Bronchus fibroblast of lung (primary cell): ENCODE results near the gene SIPA1. TPM values are rescaled to one million over a fixed set of nuclear protein-coding genes. Genes with fewer than 3 reads are reported as not detected.

Experiments
- total RNA-seq: library from RNA; depleted of rRNA; stranded (reverse); fragments of >200 nt; gene quantifications from 2 replicates; pipeline ENCODE4 v1.2.3, GENCODE V29; 2015

SIPA1 gene, protein sequence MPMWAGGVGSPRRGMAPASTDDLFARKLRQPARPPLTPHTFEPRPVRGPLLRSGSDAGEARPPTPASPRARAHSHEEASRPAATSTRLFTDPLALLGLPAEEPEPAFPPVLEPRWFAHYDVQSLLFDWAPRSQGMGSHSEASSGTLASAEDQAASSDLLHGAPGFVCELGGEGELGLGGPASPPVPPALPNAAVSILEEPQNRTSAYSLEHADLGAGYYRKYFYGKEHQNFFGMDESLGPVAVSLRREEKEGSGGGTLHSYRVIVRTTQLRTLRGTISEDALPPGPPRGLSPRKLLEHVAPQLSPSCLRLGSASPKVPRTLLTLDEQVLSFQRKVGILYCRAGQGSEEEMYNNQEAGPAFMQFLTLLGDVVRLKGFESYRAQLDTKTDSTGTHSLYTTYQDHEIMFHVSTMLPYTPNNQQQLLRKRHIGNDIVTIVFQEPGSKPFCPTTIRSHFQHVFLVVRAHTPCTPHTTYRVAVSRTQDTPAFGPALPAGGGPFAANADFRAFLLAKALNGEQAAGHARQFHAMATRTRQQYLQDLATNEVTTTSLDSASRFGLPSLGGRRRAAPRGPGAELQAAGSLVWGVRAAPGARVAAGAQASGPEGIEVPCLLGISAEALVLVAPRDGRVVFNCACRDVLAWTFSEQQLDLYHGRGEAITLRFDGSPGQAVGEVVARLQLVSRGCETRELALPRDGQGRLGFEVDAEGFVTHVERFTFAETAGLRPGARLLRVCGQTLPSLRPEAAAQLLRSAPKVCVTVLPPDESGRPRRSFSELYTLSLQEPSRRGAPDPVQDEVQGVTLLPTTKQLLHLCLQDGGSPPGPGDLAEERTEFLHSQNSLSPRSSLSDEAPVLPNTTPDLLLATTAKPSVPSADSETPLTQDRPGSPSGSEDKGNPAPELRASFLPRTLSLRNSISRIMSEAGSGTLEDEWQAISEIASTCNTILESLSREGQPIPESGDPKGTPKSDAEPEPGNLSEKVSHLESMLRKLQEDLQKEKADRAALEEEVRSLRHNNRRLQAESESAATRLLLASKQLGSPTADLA
- 40.2 and 40.4 TPM in 2 replicates for total RNA-seq

GRCh38 chr11:65637794-65638419, at the start of gene SIPA1:
Gene SIPA1 (plus strand): TSS chr11:65638101. CDS start chr11:65640922, 2,821 bp downstream.

GRCh38 chr11:65595543-65596281, 42.2 kb upstream of the SIPA1 start, which contains the start of gene KCNK7:
Gene KCNK7 (minus strand): TSS chr11:65595800. CDS start chr11:65595772, 28 bp downstream.

GRCh38 chr11:65615229-65615949, 22.5 kb upstream of the SIPA1 start, which contains the start of gene PCNX3:
Gene PCNX3 (plus strand): TSS chr11:65615776. CDS start chr11:65616312, 536 bp downstream.

DNA sequence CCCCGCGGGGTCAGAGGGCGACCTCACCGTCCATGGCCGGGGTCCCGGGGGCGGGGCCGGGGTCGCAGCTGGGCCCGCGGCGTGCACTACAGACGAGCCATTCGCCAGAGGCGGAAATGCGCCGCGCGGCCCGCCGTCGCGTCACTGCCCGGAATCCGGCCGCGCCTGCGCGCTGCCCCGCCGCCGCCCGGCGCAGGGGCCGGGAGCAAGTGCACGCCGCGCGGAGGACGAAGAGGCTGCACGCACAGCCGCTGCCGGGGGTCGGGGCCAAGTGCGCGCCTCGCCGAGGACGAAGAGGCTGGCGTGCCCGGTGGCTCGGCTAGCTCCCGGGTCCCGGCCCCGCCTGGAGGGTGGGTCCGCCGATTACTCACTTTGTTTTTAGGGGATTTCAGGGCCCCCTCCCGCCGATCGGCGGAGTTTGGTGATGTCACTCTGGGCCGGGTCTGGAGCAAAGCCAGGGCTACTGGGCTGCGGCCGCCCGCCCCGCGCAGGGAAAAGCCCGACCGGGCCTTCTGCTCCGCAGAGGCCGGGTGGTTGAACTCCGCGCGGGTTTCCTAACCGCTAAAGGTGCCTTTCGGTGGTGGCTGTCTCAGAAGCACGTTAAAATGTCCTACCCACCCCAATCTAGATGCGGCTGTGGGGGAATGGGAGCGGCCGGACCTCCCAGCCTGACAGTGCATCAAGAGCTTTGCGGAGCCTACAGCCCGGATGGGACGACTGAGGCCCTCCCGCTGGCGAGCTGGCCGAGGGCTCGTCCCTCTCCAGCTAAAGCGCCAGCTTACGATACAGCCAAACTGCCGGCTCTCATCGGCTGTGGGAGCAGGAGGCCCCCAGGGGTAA, 25.1 kb downstream of the SIPA1 start, which contains the start of gene RELA:
TSS of gene RELA (minus strand) at position 118 of the 840 bp plus-strand sequence. CDS start at position 34, 84 bp downstream.

Other genes with a start within 250 kb of the SIPA1 start
- gene NEAT1, start 215.3 kb upstream of the SIPA1 start, total RNA-seq: 4.9 TPM in 2 replicates
- 477 and 585 TPM in 2 replicates for gene MALAT1, start 139.1 kb upstream of the SIPA1 start, total RNA-seq
- gene SCYL1, start 113.0 kb upstream of the SIPA1 start, total RNA-seq: 110 and 117 TPM in 2 replicates
- gene LTBP3, start 79.7 kb upstream of the SIPA1 start, total RNA-seq: 22.3 and 26.9 TPM in 2 replicates
- 116 and 117 TPM in 2 replicates for gene ZNRD2, start 67.6 kb upstream of the SIPA1 start, total RNA-seq
- gene FAM89B, start 65.6 kb upstream of the SIPA1 start, total RNA-seq: 59.0 and 62.4 TPM in 2 replicates
- 30.6 and 38.5 TPM in 2 replicates for gene EHBP1L1, start 62.0 kb upstream of the SIPA1 start, total RNA-seq
- gene KCNK7, start 42.3 kb upstream of the SIPA1 start, total RNA-seq: 0.15 TPM in 1 of 2 replicates, not detected in the other
- gene MAP3K11, start 23.9 kb upstream of the SIPA1 start, total RNA-seq: 34.6 TPM in 2 replicates
- gene PCNX3, start 22.3 kb upstream of the SIPA1 start, total RNA-seq: 34.0 and 39.2 TPM in 2 replicates
- 43.6 and 44.4 TPM in 2 replicates for gene RELA, start 24.8 kb downstream of the SIPA1 start, total RNA-seq
- 41.0 and 43.7 TPM in 2 replicates for gene KAT5, start 74.2 kb downstream of the SIPA1 start, total RNA-seq
- gene RNASEH2C, start 82.7 kb downstream of the SIPA1 start, total RNA-seq: 66.0 and 76.0 TPM in 2 replicates
- gene AP5B1, start 142.9 kb downstream of the SIPA1 start, total RNA-seq: 4.9 and 5.5 TPM in 2 replicates
- not detected in 2 replicates for gene OVOL1, start 149.0 kb downstream of the SIPA1 start, total RNA-seq
- gene SNX32, start 195.9 kb downstream of the SIPA1 start, total RNA-seq: 0.15 and 0.67 TPM in 2 replicates
- 2,022 and 2,183 TPM in 2 replicates for gene CFL1, start 220.1 kb downstream of the SIPA1 start, total RNA-seq
- gene MUS81, start 222.3 kb downstream of the SIPA1 start, total RNA-seq: 44.6 and 47.2 TPM in 2 replicates
- 86.2 and 96.8 TPM in 2 replicates for gene EFEMP2, start 234.7 kb downstream of the SIPA1 start, total RNA-seq
- gene CTSW, start 241.7 kb downstream of the SIPA1 start, total RNA-seq: 0.15 and 0.34 TPM in 2 replicates